ENCODE data around the gene FAM240B.

The FAM240B gene

GRCh38 chr9:38720083-38720745, at the start of gene FAM240B:
TSS of gene FAM240B (minus strand) at chr9:38720133. CDS start at chr9:38703999, 16,134 bp downstream.
- DNase-seq (ENCODE audit: insufficient read length, low spot score) (no peak), FAIRE-seq (no peak)

- DNase-seq (ENCODE audit: insufficient read length, low spot score) (no peak), FAIRE-seq (no peak)
Measured at GRCh38 chr9:38768351-38768761, 48.4 kb upstream of the FAM240B start.

- FAIRE-seq, result no peak
- no peak for DNase-seq (ENCODE audit: insufficient read length, low spot score)
Measured at GRCh38 chr9:38765101-38765500, 45.2 kb upstream of the FAM240B start.

GRCh38 chr9:38761999-38762398, 42.1 kb upstream of the FAM240B start:
- DNase-seq (ENCODE audit: insufficient read length, low spot score) (no peak), FAIRE-seq (no peak)

GRCh38 chr9:38761339-38761738, 41.4 kb upstream of the FAM240B start:
- DNase-seq (ENCODE audit: insufficient read length, low spot score) (no peak), FAIRE-seq (no peak)

GRCh38 chr9:38756702-38757101, 36.8 kb upstream of the FAM240B start:
- DNase-seq (ENCODE audit: insufficient read length, low spot score), result no peak
- FAIRE-seq, result no peak

GRCh38 chr9:38747941-38748340, 28.0 kb upstream of the FAM240B start:
- no peak for FAIRE-seq

GRCh38 chr9:38747067-38747466, 27.1 kb upstream of the FAM240B start:
- FAIRE-seq, result no peak
- DNase-seq (ENCODE audit: insufficient read length, low spot score), result no peak

More at GRCh38 chr9:38747941-38748340, 28.0 kb upstream of the FAM240B start:
- DNase-seq (ENCODE audit: insufficient read length, low spot score), result no peak

GRCh38 chr9:38746303-38746702, 26.4 kb upstream of the FAM240B start:
- no peak for DNase-seq (ENCODE audit: insufficient read length, low spot score)
- FAIRE-seq, result no peak

GRCh38 chr9:38744484-38744883, 24.6 kb upstream of the FAM240B start:
- FAIRE-seq (no peak), DNase-seq (ENCODE audit: insufficient read length, low spot score) (no peak)

- FAIRE-seq (no peak), DNase-seq (ENCODE audit: insufficient read length, low spot score) (no peak)
Measured at GRCh38 chr9:38737246-38737645, 17.3 kb upstream of the FAM240B start.

GRCh38 chr9:38734831-38735230, 14.9 kb upstream of the FAM240B start:
- no peak for FAIRE-seq
- DNase-seq (ENCODE audit: insufficient read length, low spot score), result no peak

GRCh38 chr9:38733503-38733902, 13.6 kb upstream of the FAM240B start:
- no peak for DNase-seq (ENCODE audit: insufficient read length, low spot score)
- no peak for FAIRE-seq

- no peak for DNase-seq (ENCODE audit: insufficient read length, low spot score)
- FAIRE-seq, result no peak
Measured at GRCh38 chr9:38732885-38733284, 13.0 kb upstream of the FAM240B start.

- FAIRE-seq, result no peak
Measured at GRCh38 chr9:38727497-38728001, 7.6 kb upstream of the FAM240B start.

GRCh38 chr9:38724754-38725153, 4.8 kb upstream of the FAM240B start:
- FAIRE-seq, result no peak
- no peak for DNase-seq (ENCODE audit: insufficient read length, low spot score)

More at GRCh38 chr9:38727497-38728001, 7.6 kb upstream of the FAM240B start:
- no peak for DNase-seq (ENCODE audit: insufficient read length, low spot score)

GRCh38 chr9:38718148-38718547, 1.8 kb downstream of the FAM240B start:
- DNase-seq (ENCODE audit: insufficient read length, low spot score), result no peak
- FAIRE-seq, result no peak

GRCh38 chr9:38715684-38716083, 4.2 kb downstream of the FAM240B start:
- FAIRE-seq, result no peak
- DNase-seq (ENCODE audit: insufficient read length, low spot score), result no peak

- no peak for FAIRE-seq
- no peak for DNase-seq (ENCODE audit: insufficient read length, low spot score)
Measured at GRCh38 chr9:38713426-38713825, 6.5 kb downstream of the FAM240B start.

- DNase-seq (ENCODE audit: insufficient read length, low spot score), result no peak
- FAIRE-seq, result no peak
Measured at GRCh38 chr9:38708759-38709158, 11.2 kb downstream of the FAM240B start.

- DNase-seq (ENCODE audit: insufficient read length, low spot score) (no peak), FAIRE-seq (no peak)
Measured at GRCh38 chr9:38707885-38708637, 11.9 kb downstream of the FAM240B start.

GRCh38 chr9:38706493-38706892, 13.4 kb downstream of the FAM240B start:
- FAIRE-seq, result no peak
- DNase-seq (ENCODE audit: insufficient read length, low spot score), result no peak

All from GM19239 (cell line).